GM12872 (cell line): Measurements from ENCODE around the gene NIT2.

ENCODE experiments used
- CTCF ChIP-seq: IDR thresholded peaks from 3 replicates; pipeline ENCODE4 v1.5.1; 2011; ENCODE audit warnings: low read depth, mild to moderate bottlenecking, low read length, moderate library complexity; ENCODE audit not compliant: insufficient read depth

Gene NIT2

GRCh38 chr3:100329800-100330489 is 4.6 kb upstream of the NIT2 start:
- TF ChIP-seq CTCF = no peak

GRCh38 chr3:100330651-100331050 is 3.9 kb upstream of the NIT2 start:
- TF ChIP-seq CTCF = no peak

GRCh38 chr3:100331660-100332059 is 2.9 kb upstream of the NIT2 start:
- no peak for TF ChIP-seq CTCF

- TF ChIP-seq CTCF = no peak
These were observed 1.5 kb upstream of the NIT2 start for GRCh38 chr3:100333051-100333450.

GRCh38 chr3:100333970-100334487 is 528 bp upstream of the NIT2 start:
- no peak for TF ChIP-seq CTCF

GRCh38 chr3:100335434-100335833 is 877 bp downstream of the NIT2 start:
- TF ChIP-seq CTCF = no peak

- no peak for TF ChIP-seq CTCF
These were observed 4.4 kb downstream of the NIT2 start for GRCh38 chr3:100338911-100339310.
